Immature natural killer cell (primary cell): ENCODE data around the gene SMIM38. TPM values are rescaled to one million over a fixed set of nuclear protein-coding genes. Genes with fewer than 3 reads are reported as not detected.

ENCODE experiments used
- DNase-seq, 3 donors: peaks; one replicate each; pipeline ENCODE4 v3.0.0; 2022; ENCODE audit warnings: mixed read lengths in 1 of 3
- H3K27ac Mint-ChIP-seq, 6 donors: one replicate each; pipeline ENCODE4 v1.8.0; 2020; ENCODE audit warnings: mixed read lengths in 6 of 6, mild to moderate bottlenecking in 5 of 6, inconsistent platforms in 4 of 6, moderate library complexity in 3 of 6
- H3K27me3 Mint-ChIP-seq, 3 donors: one replicate each; pipeline ENCODE4 v1.8.0; 2020 to 2021; ENCODE audit warnings: low read depth in 3 of 3, mild to moderate bottlenecking in 3 of 3, mixed read lengths in 3 of 3, moderate library complexity in 3 of 3, inconsistent platforms in 1 of 3
- H3K36me3 Mint-ChIP-seq, 3 donors: one replicate each; pipeline ENCODE4 v1.8.0; 2020; ENCODE audit warnings: mixed read lengths in 3 of 3, inconsistent platforms in 2 of 3, mild to moderate bottlenecking in 2 of 3
- H3K4me1 Mint-ChIP-seq, 2 donors: one replicate each; pipeline ENCODE4 v1.8.0; 2020; ENCODE audit warnings: inconsistent platforms in 2 of 2, mild to moderate bottlenecking in 2 of 2, mixed read lengths in 2 of 2, moderate library complexity in 1 of 2
- H3K4me3 Mint-ChIP-seq, 5 donors: one replicate each; pipeline ENCODE4 v1.8.0; 2020; ENCODE audit warnings: mild to moderate bottlenecking in 5 of 5, mixed read lengths in 5 of 5, inconsistent platforms in 3 of 5, moderate library complexity in 3 of 5
- H3K9me3 Mint-ChIP-seq, 6 donors: one replicate each; pipeline ENCODE4 v1.8.0; 2020; ENCODE audit warnings: mild to moderate bottlenecking in 6 of 6, mixed read lengths in 6 of 6, inconsistent platforms in 4 of 6, moderate library complexity in 3 of 6
- polyA plus RNA-seq, 3 donors: library from polyadenylated mRNA; unstranded; fragments of 300-500 nt; fragmentation: Illumina TruSeq; gene quantifications; one replicate each; pipeline ENCODE4 v1.2.3, GENCODE V29; 2021

The SMIM38 gene
- polyA plus RNA-seq, 3 donors from 2014 or later, result not detected

DNA sequence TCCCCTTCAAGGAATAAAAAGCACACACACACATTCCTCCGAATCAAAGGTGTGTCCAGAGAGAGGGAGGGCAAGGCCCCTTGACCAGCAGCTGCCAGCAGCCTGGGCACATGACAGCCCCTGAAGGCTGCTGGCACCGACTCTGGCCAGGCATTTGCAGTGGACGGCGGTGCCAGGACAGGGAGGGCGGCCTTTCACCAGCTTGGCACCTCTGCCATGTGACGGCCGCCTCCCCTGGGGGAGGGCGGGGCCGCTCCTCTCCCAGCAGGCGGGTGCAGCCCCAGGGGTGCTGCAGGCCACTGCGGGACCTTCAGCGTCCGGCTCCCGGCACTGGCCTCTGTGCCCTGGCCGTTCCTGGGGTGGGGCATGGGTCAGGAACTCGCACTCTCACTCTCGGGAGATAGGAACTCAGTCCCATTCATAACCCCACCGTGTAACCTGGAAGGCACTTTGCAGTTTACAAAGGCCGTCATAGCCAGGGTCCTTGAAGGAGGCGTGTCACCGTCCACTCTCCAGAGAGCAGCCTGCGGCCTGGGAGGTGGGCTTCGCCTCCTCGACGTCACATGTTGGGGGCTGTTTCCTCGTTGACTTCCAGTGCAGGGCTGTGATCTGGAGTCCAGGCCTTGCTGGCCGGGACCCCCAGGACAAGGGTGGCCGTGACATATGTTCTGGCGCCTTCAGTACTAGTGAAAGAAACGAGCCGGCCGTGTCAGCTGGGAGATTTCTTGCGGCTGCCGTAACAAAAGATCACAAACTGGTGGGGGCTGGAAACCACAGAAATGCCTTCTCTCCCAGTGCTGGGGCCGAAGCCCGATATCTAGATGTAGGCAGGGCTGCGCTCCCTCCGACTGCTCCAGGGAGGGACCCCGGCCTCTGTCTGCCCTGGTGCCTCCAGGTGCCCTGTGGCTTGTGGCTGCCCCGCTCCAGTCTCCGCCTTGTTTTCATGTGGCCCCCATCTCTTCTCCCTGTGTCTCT lies 39.9 kb upstream of the SMIM38 start:
- no peak for DNase-seq
- Mint-ChIP-seq H3K27ac (no peak overlapping the region), H3K4me1 (no peaks in the 10 kb centered on the region), H3K4me3 (no peak overlapping the region), H3K27me3 (peaks cover 0 to 3% (median 0%) of the 10 kb centered on the region in 3 donors), H3K9me3 (no peaks in the 10 kb centered on the region), H3K36me3 (no peaks in the 10 kb centered on the region)

DNA sequence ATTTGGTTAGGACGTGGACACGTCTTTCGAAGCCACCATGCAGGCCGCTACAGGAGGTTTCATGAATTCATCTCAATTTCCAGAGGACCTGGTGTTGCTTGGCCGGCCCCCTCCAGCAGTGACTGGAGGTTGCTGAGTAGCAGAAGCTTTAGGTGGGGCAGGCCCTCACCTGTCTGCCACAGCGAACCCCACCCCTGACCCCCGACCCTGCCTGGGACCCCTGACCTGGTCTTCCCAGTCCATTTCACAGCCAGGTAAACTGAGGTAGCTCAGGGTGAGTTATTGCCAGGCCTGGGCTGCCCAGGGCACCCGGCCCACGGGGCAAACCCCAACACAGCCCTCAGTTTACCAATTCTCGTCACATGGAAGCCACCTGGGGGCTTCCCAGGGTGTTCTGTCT lies 39.1 kb upstream of the SMIM38 start:
- Mint-ChIP-seq H3K27ac (no peak overlapping the region), H3K4me1 (no peaks in the 10 kb centered on the region), H3K36me3 (no peaks in the 10 kb centered on the region), H3K9me3 (no peaks in the 10 kb centered on the region), H3K4me3 (no peak overlapping the region), H3K27me3 (peaks cover 0 to 3% (median 0%) of the 10 kb centered on the region in 3 donors)
- DNase-seq, result no peak

DNA sequence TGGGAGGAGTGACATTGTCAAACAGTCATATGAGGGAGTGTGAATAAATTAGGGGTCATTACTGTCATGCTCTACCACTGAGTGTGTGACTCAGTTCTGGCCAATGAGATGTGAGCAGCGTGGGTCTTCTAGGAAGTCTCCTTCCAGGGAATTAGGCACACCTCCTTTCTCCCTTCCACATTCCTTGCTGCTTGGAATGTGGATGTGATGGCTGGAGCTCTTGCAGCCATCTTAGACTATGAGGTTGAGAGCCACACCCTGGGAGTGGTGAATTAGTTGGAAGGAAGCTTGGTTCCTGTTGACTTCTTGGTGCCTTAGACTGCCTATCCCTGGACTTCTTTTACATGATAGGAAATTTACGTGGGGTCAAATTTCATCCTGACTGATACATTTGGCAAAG lies 36.5 kb upstream of the SMIM38 start:
- no peaks in the 10 kb centered on the region for H3K4me1 Mint-ChIP-seq
- no peak overlapping the region for H3K27ac Mint-ChIP-seq
- no peak overlapping the region for H3K4me3 Mint-ChIP-seq

DNA sequence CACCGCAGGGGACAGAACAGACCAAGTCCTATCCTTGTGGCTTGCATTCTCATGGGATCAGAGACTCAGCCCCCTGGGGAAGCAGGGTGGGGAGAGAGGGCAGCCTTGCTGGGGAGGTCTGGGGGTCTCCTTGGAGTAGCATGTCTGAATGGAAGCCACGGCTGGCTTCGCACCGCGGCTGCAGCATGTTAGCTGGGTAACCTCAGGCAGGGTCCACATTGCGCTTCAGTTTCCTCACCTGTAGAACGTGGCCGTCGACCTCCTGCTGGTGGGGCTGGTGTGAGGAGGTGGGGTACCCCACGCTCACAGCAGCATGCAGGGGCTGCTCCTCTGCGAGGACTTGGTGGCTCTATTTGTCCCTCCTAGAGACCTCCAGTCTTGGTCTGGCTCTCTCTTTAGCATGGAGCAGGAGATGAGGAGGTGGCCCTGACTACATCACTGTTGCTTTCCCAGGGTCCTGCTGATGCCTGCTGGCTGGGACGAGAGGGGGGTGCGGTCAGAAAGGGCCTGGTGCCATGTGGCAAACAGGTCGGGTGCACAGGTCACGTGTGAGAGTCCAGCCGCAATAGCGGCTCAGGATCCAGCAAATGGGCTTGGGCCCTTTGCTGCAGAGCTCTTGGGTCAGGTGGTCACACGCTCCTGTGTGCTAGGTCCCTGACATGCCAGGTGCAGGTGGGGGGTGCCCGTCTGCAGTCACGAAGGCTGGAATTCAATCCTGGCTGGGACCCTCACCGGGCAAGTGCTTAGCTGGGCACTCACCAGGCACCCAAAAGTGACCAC lies 35.4 kb upstream of the SMIM38 start:
- H3K27ac Mint-ChIP-seq, result no peak overlapping the region
- no peaks in the 10 kb centered on the region for H3K9me3 Mint-ChIP-seq

More for the DNA sequence above, 36.5 kb upstream of the SMIM38 start:
- no peak for DNase-seq
- H3K27me3 Mint-ChIP-seq, result peaks cover 0 to 3% (median 0%) of the 10 kb centered on the region in 3 donors
- H3K9me3 Mint-ChIP-seq, result no peaks in the 10 kb centered on the region
- no peaks in the 10 kb centered on the region for H3K36me3 Mint-ChIP-seq

DNA sequence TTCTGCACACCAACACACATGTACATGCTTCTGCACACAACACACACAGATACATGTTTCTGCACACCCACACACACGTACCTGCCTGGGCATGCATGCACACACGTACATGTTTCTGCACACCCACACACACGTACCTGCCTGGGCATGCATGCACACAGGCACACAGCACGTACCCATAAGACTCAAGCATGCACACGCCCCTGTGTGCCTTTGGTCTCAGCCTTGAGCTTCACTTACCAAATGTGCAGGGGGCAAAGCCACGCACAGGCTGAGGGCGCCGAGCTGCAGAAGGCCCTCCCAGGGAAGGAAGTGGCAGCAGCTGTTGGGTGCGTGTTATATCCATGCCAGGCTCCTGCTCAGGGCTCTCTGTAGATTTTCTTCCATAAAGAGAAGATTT lies 34.7 kb upstream of the SMIM38 start:
- Mint-ChIP-seq H3K4me1 (no peaks in the 10 kb centered on the region), H3K36me3 (no peaks in the 10 kb centered on the region), H3K27me3 (peaks cover 0 to 3% (median 0%) of the 10 kb centered on the region in 3 donors), H3K9me3 (no peaks in the 10 kb centered on the region), H3K27ac (no peak overlapping the region), H3K4me3 (no peak overlapping the region)
- no peak for DNase-seq

More for the DNA sequence above, 35.4 kb upstream of the SMIM38 start:
- Mint-ChIP-seq H3K4me1 (no peaks in the 10 kb centered on the region), H3K4me3 (no peak overlapping the region), H3K27me3 (peaks cover 0 to 3% (median 0%) of the 10 kb centered on the region in 3 donors), H3K36me3 (no peaks in the 10 kb centered on the region)
- DNase-seq, result no peak

DNA sequence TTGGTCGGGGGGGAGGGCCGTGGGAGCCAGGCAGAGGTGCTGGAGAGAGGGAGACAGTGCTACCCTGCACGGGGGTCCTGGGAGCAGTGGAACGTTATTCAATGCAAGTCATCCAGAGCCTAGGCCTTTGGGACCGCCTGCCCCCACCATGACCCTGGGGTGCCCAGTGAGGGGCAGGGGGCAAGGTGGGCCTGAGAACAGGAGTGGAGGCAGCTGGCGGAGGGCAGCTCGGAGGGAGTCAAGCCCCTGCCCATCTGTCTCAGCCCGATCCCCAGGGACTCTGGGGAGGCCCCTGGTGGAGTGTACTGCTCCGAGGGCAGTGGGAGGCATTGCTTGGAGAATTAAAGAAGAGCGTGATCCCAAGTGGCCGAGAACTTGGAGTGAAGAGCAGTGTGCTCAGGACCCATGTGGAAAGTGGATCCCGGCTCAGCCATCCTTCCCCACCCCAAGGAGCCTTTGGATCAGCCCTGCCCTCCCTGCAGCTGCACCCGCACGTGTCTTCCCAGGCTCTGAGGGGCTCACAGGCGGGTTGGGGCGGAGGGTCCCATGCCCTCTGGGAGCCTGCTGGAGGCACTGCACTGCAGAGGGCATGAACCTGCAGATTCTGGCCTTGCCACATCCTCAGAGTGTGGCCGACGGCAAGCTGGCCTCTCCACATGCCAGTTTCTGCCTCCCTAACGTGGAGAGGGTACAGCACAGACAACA lies 34.0 kb upstream of the SMIM38 start:
- Mint-ChIP-seq H3K4me1 (no peaks in the 10 kb centered on the region), H3K27ac (no peak overlapping the region), H3K4me3 (no peak overlapping the region), H3K9me3 (no peaks in the 10 kb centered on the region), H3K27me3 (peaks cover 0 to 3% (median 0%) of the 10 kb centered on the region in 3 donors), H3K36me3 (no peaks in the 10 kb centered on the region)
- no peak for DNase-seq

DNA sequence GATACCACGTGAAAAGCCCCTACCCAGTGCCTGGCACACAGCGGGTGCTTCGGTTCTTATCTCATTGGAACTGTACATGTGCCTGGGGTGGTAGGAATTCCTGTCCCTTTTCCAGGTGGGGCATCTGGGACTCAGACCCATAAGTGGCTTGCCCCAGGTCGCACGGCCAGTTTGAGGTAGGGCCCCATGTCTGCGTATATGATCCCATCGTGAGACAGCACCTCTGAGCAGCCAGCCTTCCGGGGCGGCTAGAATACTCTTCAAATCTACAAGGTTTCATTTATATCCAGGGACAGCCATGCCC lies 33.5 kb upstream of the SMIM38 start:
- Mint-ChIP-seq H3K36me3 (no peaks in the 10 kb centered on the region), H3K27ac (no peak overlapping the region), H3K9me3 (no peaks in the 10 kb centered on the region), H3K27me3 (no peaks in the 10 kb centered on the region), H3K4me3 (no peak overlapping the region), H3K4me1 (no peaks in the 10 kb centered on the region)
- no peak for DNase-seq

DNA sequence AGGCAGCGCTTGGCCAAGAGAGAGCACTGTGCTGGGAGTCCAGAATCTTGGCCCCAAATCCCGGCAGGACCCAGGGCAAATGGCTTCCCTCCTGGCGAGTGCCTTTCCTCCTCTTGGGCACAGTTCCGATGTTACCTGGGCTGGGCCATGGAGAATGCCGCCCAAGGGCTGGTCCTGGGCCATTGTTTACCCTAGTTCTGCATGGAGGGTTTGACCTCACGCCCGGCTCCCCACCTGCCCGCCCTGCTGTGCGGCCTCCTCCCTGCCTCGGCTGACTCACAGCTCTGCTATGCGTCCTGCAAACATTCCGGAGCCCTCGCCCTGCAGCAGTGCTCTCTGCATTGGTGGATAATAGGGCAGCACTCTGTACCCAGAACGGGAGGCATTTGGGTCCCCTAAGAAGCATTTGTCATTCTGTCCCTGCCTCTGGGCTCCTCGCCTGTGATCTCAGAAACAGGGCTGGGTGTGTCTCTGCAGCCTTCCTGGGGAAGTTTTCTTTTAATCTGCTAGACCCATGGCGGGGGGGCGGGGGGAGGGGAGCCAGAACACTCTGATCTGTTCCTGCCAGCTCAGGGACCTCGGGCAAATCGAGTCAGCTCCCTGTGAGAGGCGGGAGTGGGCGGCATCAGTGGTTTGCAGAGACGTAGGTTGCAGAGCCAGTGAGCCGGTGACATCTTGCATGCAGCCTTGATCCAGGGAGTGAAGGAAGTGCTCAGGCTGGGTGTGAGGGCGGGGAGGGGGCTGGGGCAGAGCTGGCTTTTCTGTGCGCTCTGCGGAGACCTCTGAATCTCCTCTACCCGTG lies 32.9 kb upstream of the SMIM38 start:
- H3K4me1 Mint-ChIP-seq, result no peaks in the 10 kb centered on the region
- H3K27ac Mint-ChIP-seq, result no peak overlapping the region
- no peaks in the 10 kb centered on the region for H3K36me3 Mint-ChIP-seq
- peaks cover 0 to under 1% (median 0%) of the 10 kb centered on the region in 3 donors for H3K27me3 Mint-ChIP-seq
- no peaks in the 10 kb centered on the region for H3K9me3 Mint-ChIP-seq
- DNase-seq, result no peak
- H3K4me3 Mint-ChIP-seq, result no peak overlapping the region

DNA sequence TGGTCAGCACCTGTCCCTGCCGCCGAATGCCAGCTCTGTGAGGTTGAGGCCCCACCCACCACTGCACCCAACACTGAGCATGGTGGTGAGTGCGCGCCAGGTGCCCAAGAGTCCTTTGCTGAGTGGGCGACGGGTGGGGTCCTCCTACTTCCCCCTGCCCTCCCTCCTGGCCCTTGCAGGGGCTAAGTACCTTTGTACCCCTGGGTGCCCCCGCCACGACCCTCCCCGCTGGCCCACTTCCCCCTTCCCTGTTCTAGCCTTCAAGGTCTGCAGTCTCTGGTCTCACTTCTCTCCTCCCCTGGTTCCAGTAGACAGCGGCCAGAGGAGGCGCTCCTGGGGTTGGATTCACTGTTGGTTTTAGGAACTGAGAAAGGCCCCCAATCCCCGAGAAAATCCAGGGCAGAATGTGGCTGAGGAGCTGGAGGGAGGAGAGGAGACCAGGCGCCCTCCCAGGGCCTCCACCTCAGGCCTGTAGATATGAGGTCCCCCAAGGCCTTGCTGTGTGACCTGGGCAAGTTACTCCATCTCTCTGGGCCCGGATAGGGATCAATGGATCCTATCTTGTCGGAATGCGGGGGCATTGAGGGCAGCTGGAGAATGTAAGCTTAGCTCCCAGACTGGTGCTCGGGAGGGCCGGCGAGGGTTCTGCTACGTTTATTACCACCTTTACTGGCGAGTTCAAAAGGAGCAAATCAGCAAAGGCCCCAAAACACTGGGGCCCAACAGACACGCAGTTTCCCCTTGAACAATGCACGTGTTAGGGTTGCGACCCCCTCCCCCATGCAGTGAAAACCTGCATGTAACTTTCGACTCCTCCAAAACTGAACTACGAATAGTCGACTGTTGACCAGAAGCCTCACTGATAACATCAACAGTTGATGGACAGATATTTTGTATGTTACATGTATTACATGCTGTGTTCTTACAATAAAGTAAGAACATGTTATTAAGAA lies 31.9 kb upstream of the SMIM38 start:
- H3K9me3 Mint-ChIP-seq, result no peaks in the 10 kb centered on the region
- no peak for DNase-seq
- H3K4me3 Mint-ChIP-seq, result no peak overlapping the region
- H3K4me1 Mint-ChIP-seq, result no peaks in the 10 kb centered on the region
- H3K27ac Mint-ChIP-seq, result no peak overlapping the region
- H3K27me3 Mint-ChIP-seq, result peaks cover 0 to 1% (median 0%) of the 10 kb centered on the region in 3 donors
- H3K36me3 Mint-ChIP-seq, result no peaks in the 10 kb centered on the region

DNA sequence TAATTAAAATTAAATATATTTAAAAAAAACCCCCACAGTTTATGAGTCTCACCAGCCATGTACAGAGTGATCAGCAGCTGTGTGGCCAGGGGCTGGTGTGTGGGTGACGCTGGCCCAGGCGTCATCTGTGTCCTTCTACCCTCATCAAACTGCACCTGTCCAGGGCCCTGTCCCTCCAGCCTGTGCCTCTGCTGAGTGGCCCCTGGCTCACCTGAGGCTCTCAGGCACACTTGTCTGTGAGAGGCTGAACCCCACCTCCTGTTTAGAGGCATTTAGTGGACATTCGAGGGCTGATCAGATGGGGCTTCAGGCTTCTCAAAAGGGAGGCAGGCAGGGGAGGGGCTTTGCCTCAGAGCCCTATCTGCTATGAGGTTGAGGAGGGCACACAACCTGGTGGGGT lies 29.9 kb upstream of the SMIM38 start:
- no peak for DNase-seq
- Mint-ChIP-seq H3K4me3 (no peak overlapping the region), H3K9me3 (no peaks in the 10 kb centered on the region), H3K4me1 (no peaks in the 10 kb centered on the region), H3K27me3 (peaks cover 0 to 3% (median 1%) of the 10 kb centered on the region in 3 donors), H3K36me3 (no peaks in the 10 kb centered on the region), H3K27ac (no peak overlapping the region)

DNA sequence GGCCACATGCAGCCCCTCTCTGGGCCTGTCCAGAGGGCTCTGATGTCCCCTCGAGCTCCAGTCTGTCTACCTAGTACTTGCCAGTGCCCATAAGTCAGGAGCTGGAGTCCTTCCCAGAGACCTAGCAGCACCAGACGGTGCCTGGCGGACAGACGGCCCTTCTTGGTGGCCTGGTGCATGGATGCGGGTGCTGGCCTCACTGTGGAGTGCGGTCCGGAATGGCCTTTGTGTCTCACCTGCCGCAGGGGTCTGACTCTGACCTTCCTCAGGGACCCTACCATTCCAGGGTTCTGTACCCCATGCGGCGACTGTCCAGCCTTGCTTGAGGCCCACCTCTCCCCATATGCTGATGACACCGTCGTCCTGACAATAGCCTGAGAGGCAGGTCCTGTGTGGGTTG lies 29.4 kb upstream of the SMIM38 start:
- DNase-seq, result no peak
- Mint-ChIP-seq H3K27ac (no peak overlapping the region), H3K36me3 (no peaks in the 10 kb centered on the region), H3K27me3 (peaks cover 0 to 3% (median 1%) of the 10 kb centered on the region in 3 donors), H3K4me3 (no peak overlapping the region), H3K9me3 (no peaks in the 10 kb centered on the region), H3K4me1 (no peaks in the 10 kb centered on the region)

DNA sequence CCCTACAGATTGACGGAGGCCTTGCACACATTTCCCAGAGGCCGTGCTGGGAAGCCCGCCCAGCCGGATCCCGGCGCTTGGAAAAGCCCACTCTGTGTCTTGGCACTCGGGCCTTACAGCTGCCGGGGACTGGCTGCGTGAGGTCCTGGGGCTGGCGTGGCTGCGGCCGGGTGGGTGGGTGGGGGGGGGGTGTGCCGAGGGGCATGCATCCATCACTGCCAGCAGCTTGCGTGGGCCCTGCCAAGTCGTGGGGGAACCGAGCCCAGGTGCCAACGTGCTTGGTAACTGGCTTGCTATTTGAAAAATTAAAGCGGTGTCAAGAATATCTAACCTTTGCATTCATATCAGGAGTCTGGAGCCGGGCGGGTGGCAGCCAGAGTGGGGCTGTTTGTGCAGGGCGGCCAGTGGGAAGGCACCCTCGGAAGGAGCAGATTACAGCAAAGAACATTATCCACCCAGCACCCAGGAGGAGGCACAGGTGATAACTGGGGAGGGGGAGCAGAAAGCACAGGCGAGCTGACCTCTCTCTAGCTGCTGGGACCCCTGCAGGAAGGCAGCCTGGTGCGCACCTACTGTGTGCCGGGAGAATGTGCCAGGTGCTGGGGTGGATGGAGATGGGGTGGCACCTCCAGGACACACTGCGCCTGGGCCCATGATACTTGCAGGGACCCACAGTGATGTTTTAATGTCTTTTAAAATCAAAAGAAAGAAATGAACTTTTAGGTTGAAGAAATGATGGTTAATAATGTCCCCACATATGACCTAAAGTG lies 28.5 kb upstream of the SMIM38 start:
- peaks cover 0 to 6% (median 1%) of the 10 kb centered on the region in 3 donors for H3K27me3 Mint-ChIP-seq
- no peaks in the 10 kb centered on the region for H3K36me3 Mint-ChIP-seq
- no peaks in the 10 kb centered on the region for H3K4me1 Mint-ChIP-seq
- H3K27ac Mint-ChIP-seq, result no peak overlapping the region
- H3K4me3 Mint-ChIP-seq, result no peak overlapping the region
- no peaks in the 10 kb centered on the region for H3K9me3 Mint-ChIP-seq
- no peak for DNase-seq
